GM12878 (cell line): Measurements from ENCODE around the gene SETMAR. TPM values are rescaled to one million over a fixed set of nuclear protein-coding genes. Genes with fewer than 3 reads are reported as not detected.

Experiments
- ATAC-seq: fragments of 200-7000 bp; cut with Tn5 transposase; 3 replicates; pipeline ENCODE4 v1.9.1; 2020; ENCODE audit warnings: mild to moderate bottlenecking, moderate library complexity
- BruUV-seq: library from RNA; stranded (reverse); fragments of 400-500 nt; replicated peaks from 2 replicates; lab custom pipeline; 2021; lab: Mats Ljungman, UMichigan
- CTCF ChIA-PET: fragments of 300-600 bp; sonication (Branson Sonifier 250); formaldehyde crosslinking; extraction: SDS; loops from one replicate; lab custom pipeline; 2021; ENCODE audit warnings: inconsistent platforms; lab: Yijun Ruan, JAX
- POLR2A ChIA-PET: fragments of 350-600 bp; formaldehyde crosslinking; extraction: SDS; loops from one replicate; lab custom pipeline; 2021; ENCODE audit warnings: inconsistent platforms; lab: Charles Lee
- RAD21 ChIA-PET: fragments of 300-600 bp; sonication (Branson Sonifier 250); formaldehyde crosslinking; loops from one replicate; lab custom pipeline; 2023; ENCODE audit warnings: antibody characterized with exemption; ENCODE audit not compliant: unreplicated experiment; lab: Charles Lee
- SMC1A ChIA-PET: fragments of 300-600 bp; sonication (Branson Sonifier 250); formaldehyde crosslinking; loops from one replicate; lab custom pipeline; 2023; ENCODE audit not compliant: unreplicated experiment, uncharacterized antibody; lab: Charles Lee
- DNase-seq: peaks from one replicate; pipeline ENCODE4 v3.0.0-alpha.2; 2011; ENCODE audit warnings: low read depth, low spot score
- FAIRE-seq: peaks from 3 replicates; lab custom pipeline; 2011; peaks lifted over from hg19 to GRCh38; lab: Jason Lieb, UNC
- H2AFZ ChIP-seq: 2 replicates; pipeline ENCODE4 v1.6.0; 2011; ENCODE audit warnings: low read depth, low read length, control low read depth; ENCODE audit not compliant: control insufficient read depth
- H3K27ac ChIP-seq: 2 replicates; pipeline ENCODE4 v1.5.1; 2011; ENCODE audit warnings: control low read depth; ENCODE audit not compliant: control insufficient read depth, insufficient read depth
- H3K27me3 ChIP-seq, 2 experiments: replicated peaks in 1 of 2; 2 replicates each; pipeline versions ENCODE4 v1.6.0 to v1.6.1; 2011; ENCODE audit warnings: low read length in 1 of 2; ENCODE audit not compliant: control insufficient read depth in 2 of 2, insufficient read depth in 2 of 2
- H3K36me3 ChIP-seq, 2 experiments: 2 replicates each; pipeline ENCODE4 v1.5.1; 2011; ENCODE audit warnings: low read length in 1 of 2; ENCODE audit not compliant: control insufficient read depth in 2 of 2, insufficient read depth in 2 of 2
- H3K4me1 ChIP-seq: 2 replicates; pipeline ENCODE4 v1.6.1; 2011; ENCODE audit warnings: mild to moderate bottlenecking, low read length, moderate library complexity, mixed read lengths; ENCODE audit not compliant: control insufficient read depth, insufficient read depth
- H3K4me2 ChIP-seq: 2 replicates; pipeline ENCODE4 v1.6.0; 2011; ENCODE audit warnings: control low read depth; ENCODE audit not compliant: control insufficient read depth, insufficient read depth
- H3K4me3 ChIP-seq: fragments of 200-600 bp; sonication (generic); 2 replicates; pipeline ENCODE4 v1.5.1; 2016
- H3K79me2 ChIP-seq: 2 replicates; pipeline ENCODE4 v1.6.0; 2011; ENCODE audit warnings: low read length; ENCODE audit not compliant: control insufficient read depth, insufficient read depth
- H3K9ac ChIP-seq: 2 replicates; pipeline ENCODE4 v1.8.0; 2011; ENCODE audit warnings: low read length, control low read depth, mixed read lengths; ENCODE audit not compliant: control insufficient read depth, insufficient read depth
- H3K9me3 ChIP-seq: replicated peaks from 3 replicates; pipeline ENCODE4 v1.5.1; 2011; ENCODE audit warnings: mild to moderate bottlenecking, low read length; ENCODE audit not compliant: control insufficient read depth, insufficient read depth
- H4K20me1 ChIP-seq: 2 replicates; pipeline ENCODE4 v1.6.0; 2011; ENCODE audit not compliant: control insufficient read depth, insufficient read depth
- ATF7 ChIP-seq: fragments of 450-650 bp; IDR thresholded peaks from 2 replicates; pipeline ENCODE4 v1.6.1; 2016; ENCODE audit warnings: low read depth, mild to moderate bottlenecking
- BACH1 ChIP-seq: fragments of 450-650 bp; IDR thresholded peaks from 2 replicates; pipeline ENCODE4 v1.6.1; 2017; ENCODE audit warnings: mild to moderate bottlenecking, borderline replicate concordance
- BHLHE40 ChIP-seq, 2 experiments: fragments of 450-650 bp in 1 of 2; IDR thresholded peaks; 2 replicates each; pipeline ENCODE4 v1.6.1; 2011 to 2017; ENCODE audit warnings: low read depth in 2 of 2, borderline replicate concordance in 1 of 2, improper control_type of control experiment in 1 of 2, low read length in 1 of 2, mild to moderate bottlenecking in 1 of 2
- CBX5 ChIP-seq: sonication (generic); IDR thresholded peaks from 2 replicates; pipeline ENCODE4 v1.6.1; 2016; ENCODE audit warnings: low read depth, moderate library complexity, mild to moderate bottlenecking, inconsistent platforms
- CEBPB ChIP-seq, 2 experiments: fragments of 150-350 bp in 1 of 2; IDR thresholded peaks; 2 replicates each; pipeline ENCODE4 v1.6.1; 2012 to 2014; ENCODE audit warnings: low read depth in 2 of 2, low read length in 2 of 2, borderline replicate concordance in 1 of 2, inconsistent platforms in 1 of 2
- CHD4 ChIP-seq: fragments of 200-600 bp; sonication (generic); IDR thresholded peaks from 2 replicates; pipeline ENCODE4 v1.6.1; 2016; ENCODE audit warnings: mild to moderate bottlenecking
- HSF1 ChIP-seq: fragments of 150-350 bp; IDR thresholded peaks from 2 replicates; pipeline ENCODE4 v1.6.1; 2014; ENCODE audit warnings: mild to moderate bottlenecking, low read depth, low read length
- IKZF1 ChIP-seq: fragments of 450-650 bp; conservative IDR thresholded peaks from 2 replicates; pipeline ENCODE4 v1.6.1; 2017; ENCODE audit warnings: antibody characterized with exemption, mild to moderate bottlenecking
- MTA3 ChIP-seq: IDR thresholded peaks from 2 replicates; pipeline ENCODE4 v1.6.1; 2012; ENCODE audit warnings: low read length, inconsistent platforms, borderline replicate concordance
- NFYB ChIP-seq: IDR thresholded peaks from 2 replicates; pipeline ENCODE4 v1.6.1; 2011; ENCODE audit warnings: low read depth, mild to moderate bottlenecking, low read length, improper control_type of control experiment, moderate library complexity; ENCODE audit not compliant: insufficient read depth
- RB1 ChIP-seq: fragments of 450-650 bp; formaldehyde crosslinking; IDR thresholded peaks from 2 replicates; pipeline ENCODE4 v1.6.1; 2017; ENCODE audit warnings: mild to moderate bottlenecking, borderline replicate concordance
- RBBP5 ChIP-seq: fragments of 200-600 bp; sonication (generic); conservative IDR thresholded peaks from 2 replicates; pipeline ENCODE4 v1.6.1; 2016
- SKIL ChIP-seq: fragments of 450-650 bp; IDR thresholded peaks from 2 replicates; pipeline ENCODE4 v1.6.1; 2017; ENCODE audit warnings: mild to moderate bottlenecking, low read depth, inconsistent platforms; ENCODE audit not compliant: poor library complexity, severe bottlenecking
- STAT1 ChIP-seq: fragments of 450-650 bp; conservative IDR thresholded peaks from 2 replicates; pipeline ENCODE4 v1.6.1; 2014; ENCODE audit warnings: antibody characterized with exemption, mild to moderate bottlenecking
- SUPT20H ChIP-seq: IDR thresholded peaks from 2 replicates; pipeline ENCODE4 v1.6.1; 2011; ENCODE audit warnings: low read depth, mild to moderate bottlenecking, low read length, moderate library complexity, borderline replicate concordance; ENCODE audit not compliant: control insufficient read depth
- TCF12 ChIP-seq: IDR thresholded peaks from 2 replicates; pipeline ENCODE4 v1.6.1; 2011; ENCODE audit warnings: low read depth, mild to moderate bottlenecking, low read length
- USF2 ChIP-seq: IDR thresholded peaks from 2 replicates; pipeline ENCODE4 v1.6.1; 2011; ENCODE audit warnings: low read depth, low read length, improper control_type of control experiment, borderline replicate concordance
- ZBED1 ChIP-seq: IDR thresholded peaks from 2 replicates; pipeline ENCODE4 v1.6.1; 2016; ENCODE audit warnings: borderline replicate concordance
- ZNF274 ChIP-seq: IDR thresholded peaks from one replicate; pipeline ENCODE4 v1.8.0; 2011; ENCODE audit not compliant: insufficient read length, insufficient read depth
- WGBS: methylation state at CpG from one replicate; pipeline ENCODE4 v1.1.6; 2016; ENCODE audit warnings: low lambda C conversion rate; ENCODE audit not compliant: insufficient replicate concordance, insufficient coverage; ENCODE audit errors: missing lambda C conversion rate; 5-methylcytosine and 5-hydroxymethylcytosine counted together
- in situ Hi-C: fragments of 300-500 bp; cut with MboI; formaldehyde crosslinking; loops from 9 replicates; pipeline ENCODE4 v1.14.3; 2018; ENCODE audit warnings: mixed read lengths
- intact Hi-C: fragments of 100-400 bp; cut with micrococcal nuclease; formaldehyde crosslinking; loops from one replicate; pipeline ENCODE4 v1.14.2; 2022; ENCODE audit not compliant: unreplicated experiment
- polyA plus RNA-seq, 11 experiments: library from polyadenylated mRNA; depleted of rRNA in 4 of 11; unstranded in 6 of 11; stranded (reverse) in 5 of 11; fragments of >200 nt; fragmentation: Nextera tagmentation in 4 of 11; fragmentation: Illumina TruSeq in 1 of 11; extraction: Ambion mirVana in 4 of 11; extraction: Trizol in 1 of 11; gene quantifications; 1 replicate in 1 of 11; 2 replicates in 10 of 11; pipeline versions ENCODE4 v1.2.1 to v1.2.3, GENCODE V29; 2011 to 2016; ENCODE audit warnings: inconsistent platforms in 2 of 11, missing spikeins in 2 of 11, low read depth in 1 of 11
- total RNA-seq, 4 experiments: library from RNA; depleted of rRNA in 3 of 4; stranded (reverse); fragments of >200 nt in 3 of 4; fragmentation: Illumina TruSeq in 1 of 4; extraction: Trizol in 1 of 4; gene quantifications; 2 replicates each; pipeline versions ENCODE4 v1.2.1 to v1.2.3, GENCODE V29; 2013 to 2021

SETMAR gene
- total and polyA plus RNA-seq, 10 of the 15 experiments (the other 5 are each of a cell fraction or from before 2014, with no cell fraction given): 7.1 to 25.1 (median 20.3) TPM

- TF ChIP-seq USF2 (no peak), RBBP5 (no peak)
- TF ChIP-seq, all 136 proteins: peak for 0
These were observed 35.6 kb downstream of the SETMAR start (continued) for GRCh38 chr3:4338751-4339150.

GRCh38 chr3:4340077-4340410, 36.9 kb downstream of the SETMAR start:
- Histone ChIP-seq H3K79me2 (no peaks in the 10 kb centered on the region), H3K27me3 (no peaks in the 10 kb centered on the region), H3K36me3 (no peaks in the 10 kb centered on the region), H3K9ac (no peak overlapping the region), H2AFZ (no peak overlapping the region), H3K9me3 (no peaks in the 10 kb centered on the region), H3K4me1 (no peaks in the 10 kb centered on the region), H3K4me3 (no peak overlapping the region), H4K20me1 (no peaks in the 10 kb centered on the region), H3K27ac (no peak overlapping the region), H3K4me2 (no peak overlapping the region)
- ChIA-PET RAD21 (no interaction called here), CTCF (interaction anchor here (3.3 kb wide), 1 partner anchor 11 kb away, joined by 16 read pairs; no protein-coding TSS in a partner anchor), POLR2A (no interaction called here), SMC1A (interaction anchor here (0.7 kb wide), 1 partner anchor 105 kb away, joined by 3 read pairs; no protein-coding TSS in a partner anchor)
- TF ChIP-seq IKZF1 (no peak), BHLHE40 (IDR thresholded peaks at IDR 0.05; ENCODE audit: borderline replicate concordance in 1 of 2, low read depth in 2 of 2, low read length in 1 of 2) (no peak), RBBP5 (no peak), CHD4 (no peak), SUPT20H (no peak), SKIL (no peak), ZBED1 (no peak), RB1 (no peak), ATF7 (no peak), CEBPB (IDR thresholded peaks at IDR 0.05; ENCODE audit: borderline replicate concordance in 1 of 2, low read depth in 2 of 2, low read length in 2 of 2) (no peak), ZNF274 (no peak), MTA3 (no peak), HSF1 (no peak), STAT1 (no peak), TCF12 (no peak), BACH1 (no peak), CBX5 (no peak), NFYB (no peak)
- intact Hi-C loops: no loop called here
- DNase-seq (no peak), ATAC-seq (no peak), FAIRE-seq (no peak)
- 77% methylated on average over 4 of the region's 4 CpGs for WGBS
- in situ Hi-C loops: no loop called here
- no TSS peak for BruUV-seq
